Measurements from ENCODE around the gene PHC2.

The PHC2 gene

DNA sequence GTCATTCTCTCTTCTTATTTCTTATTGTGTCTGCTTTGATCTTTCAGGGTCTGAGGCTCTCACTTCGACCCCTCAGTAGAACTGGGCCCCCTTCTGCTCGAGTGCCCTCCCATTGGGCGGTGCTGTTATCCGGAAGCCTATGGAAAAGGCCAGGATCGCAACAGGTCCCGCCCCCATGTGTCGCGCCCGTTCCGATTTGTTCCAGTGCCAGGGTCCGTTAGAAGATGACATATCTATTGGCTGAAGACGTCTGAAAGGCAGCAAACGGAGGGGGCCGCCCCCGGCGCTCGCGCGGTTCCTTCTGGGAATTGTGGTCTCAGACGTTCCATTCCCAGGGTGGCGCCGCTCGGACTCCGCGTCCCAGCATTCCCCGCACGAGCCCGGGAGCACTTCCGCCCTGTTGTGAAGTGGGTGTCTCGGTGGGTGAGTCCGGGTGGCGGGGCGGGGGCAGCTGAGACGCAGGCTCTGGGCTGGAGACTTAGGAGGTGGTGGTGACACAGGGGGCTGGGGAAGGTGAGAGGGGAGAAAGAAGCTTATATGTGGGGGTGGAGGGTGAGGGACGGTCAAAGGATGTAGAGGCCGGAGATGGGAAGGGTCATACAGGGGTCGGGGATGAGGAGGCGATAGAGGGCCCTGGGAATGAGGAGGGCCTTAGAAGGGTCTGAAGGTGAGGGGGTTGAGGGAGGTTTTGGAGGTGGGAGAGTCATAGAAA, 41.5 kb upstream of the PHC2 start, which contains the start of gene ZSCAN20 (continued):
- no peak for TF ChIP-seq ZNF354C (tag by site-specific recombination; IDR thresholded peaks at IDR 0.05; ENCODE audit: borderline replicate concordance, low read depth)
- no peak for TF ChIP-seq ZFP41 (tag by site-specific recombination; IDR thresholded peaks at IDR 0.05; ENCODE audit: borderline replicate concordance)
- TF ChIP-seq RBAK (tag by site-specific recombination; IDR thresholded peaks at IDR 0.05): no peak
- TF ChIP-seq, protein P1, sequence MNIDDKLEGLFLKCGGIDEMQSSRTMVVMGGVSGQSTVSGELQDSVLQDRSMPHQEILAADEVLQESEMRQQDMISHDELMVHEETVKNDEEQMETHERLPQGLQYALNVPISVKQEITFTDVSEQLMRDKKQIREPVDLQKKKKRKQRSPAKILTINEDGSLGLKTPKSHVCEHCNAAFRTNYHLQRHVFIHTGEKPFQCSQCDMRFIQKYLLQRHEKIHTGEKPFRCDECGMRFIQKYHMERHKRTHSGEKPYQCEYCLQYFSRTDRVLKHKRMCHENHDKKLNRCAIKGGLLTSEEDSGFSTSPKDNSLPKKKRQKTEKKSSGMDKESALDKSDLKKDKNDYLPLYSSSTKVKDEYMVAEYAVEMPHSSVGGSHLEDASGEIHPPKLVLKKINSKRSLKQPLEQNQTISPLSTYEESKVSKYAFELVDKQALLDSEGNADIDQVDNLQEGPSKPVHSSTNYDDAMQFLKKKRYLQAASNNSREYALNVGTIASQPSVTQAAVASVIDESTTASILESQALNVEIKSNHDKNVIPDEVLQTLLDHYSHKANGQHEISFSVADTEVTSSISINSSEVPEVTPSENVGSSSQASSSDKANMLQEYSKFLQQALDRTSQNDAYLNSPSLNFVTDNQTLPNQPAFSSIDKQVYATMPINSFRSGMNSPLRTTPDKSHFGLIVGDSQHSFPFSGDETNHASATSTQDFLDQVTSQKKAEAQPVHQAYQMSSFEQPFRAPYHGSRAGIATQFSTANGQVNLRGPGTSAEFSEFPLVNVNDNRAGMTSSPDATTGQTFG (tag by site-specific recombination; IDR thresholded peaks at IDR 0.05; ENCODE audit: borderline replicate concordance): no peak
- TF ChIP-seq ZNF791 (tag by site-specific recombination; IDR thresholded peaks at IDR 0.05): no peak
- TF ChIP-seq, protein P2, sequence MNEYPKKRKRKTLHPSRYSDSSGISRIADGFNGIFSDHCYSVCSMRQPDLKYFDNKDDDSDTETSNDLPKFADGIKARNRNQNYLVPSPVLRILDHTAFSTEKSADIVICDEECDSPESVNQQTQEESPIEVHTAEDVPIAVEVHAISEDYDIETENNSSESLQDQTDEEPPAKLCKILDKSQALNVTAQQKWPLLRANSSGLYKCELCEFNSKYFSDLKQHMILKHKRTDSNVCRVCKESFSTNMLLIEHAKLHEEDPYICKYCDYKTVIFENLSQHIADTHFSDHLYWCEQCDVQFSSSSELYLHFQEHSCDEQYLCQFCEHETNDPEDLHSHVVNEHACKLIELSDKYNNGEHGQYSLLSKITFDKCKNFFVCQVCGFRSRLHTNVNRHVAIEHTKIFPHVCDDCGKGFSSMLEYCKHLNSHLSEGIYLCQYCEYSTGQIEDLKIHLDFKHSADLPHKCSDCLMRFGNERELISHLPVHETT (tag by site-specific recombination; IDR thresholded peaks at IDR 0.05): peak; percentile 47; the same call in 1 of the 2 replicates
- no peak for TF ChIP-seq ZNF138 (tag by site-specific recombination; IDR thresholded peaks at IDR 0.05; ENCODE audit: borderline replicate concordance)
- no peak for TF ChIP-seq ZNF169 (tag by site-specific recombination; IDR thresholded peaks at IDR 0.05)
- no peak for TF ChIP-seq ZNF596 (tag by site-specific recombination; IDR thresholded peaks at IDR 0.05)
- no peak for TF ChIP-seq WT1 (tag by site-specific recombination; IDR thresholded peaks at IDR 0.05)
- no peak for TF ChIP-seq ZNF654 (tag by site-specific recombination; IDR thresholded peaks at IDR 0.05; ENCODE audit: low read depth)
- no peak for TF ChIP-seq ZNF514 (tag by site-specific recombination; IDR thresholded peaks at IDR 0.05)
- peak; percentile 93 for TF ChIP-seq SCRT2 (tag by site-specific recombination; IDR thresholded peaks at IDR 0.05)
- TF ChIP-seq, protein P3, sequence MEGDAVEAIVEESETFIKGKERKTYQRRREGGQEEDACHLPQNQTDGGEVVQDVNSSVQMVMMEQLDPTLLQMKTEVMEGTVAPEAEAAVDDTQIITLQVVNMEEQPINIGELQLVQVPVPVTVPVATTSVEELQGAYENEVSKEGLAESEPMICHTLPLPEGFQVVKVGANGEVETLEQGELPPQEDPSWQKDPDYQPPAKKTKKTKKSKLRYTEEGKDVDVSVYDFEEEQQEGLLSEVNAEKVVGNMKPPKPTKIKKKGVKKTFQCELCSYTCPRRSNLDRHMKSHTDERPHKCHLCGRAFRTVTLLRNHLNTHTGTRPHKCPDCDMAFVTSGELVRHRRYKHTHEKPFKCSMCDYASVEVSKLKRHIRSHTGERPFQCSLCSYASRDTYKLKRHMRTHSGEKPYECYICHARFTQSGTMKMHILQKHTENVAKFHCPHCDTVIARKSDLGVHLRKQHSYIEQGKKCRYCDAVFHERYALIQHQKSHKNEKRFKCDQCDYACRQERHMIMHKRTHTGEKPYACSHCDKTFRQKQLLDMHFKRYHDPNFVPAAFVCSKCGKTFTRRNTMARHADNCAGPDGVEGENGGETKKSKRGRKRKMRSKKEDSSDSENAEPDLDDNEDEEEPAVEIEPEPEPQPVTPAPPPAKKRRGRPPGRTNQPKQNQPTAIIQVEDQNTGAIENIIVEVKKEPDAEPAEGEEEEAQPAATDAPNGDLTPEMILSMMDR (tag by site-specific recombination; IDR thresholded peaks at IDR 0.05): no peak
- TF ChIP-seq SCRT1 (tag by site-specific recombination; IDR thresholded peaks at IDR 0.05; ENCODE audit: borderline replicate concordance): peak; percentile 86
- peak; percentile 35; the same call in 1 of the 2 replicates for TF ChIP-seq KLF1 (tag by site-specific recombination; IDR thresholded peaks at IDR 0.05)
- peak; percentile 39; the same call in 1 of the 2 replicates for TF ChIP-seq ZNF324 (tag by site-specific recombination; IDR thresholded peaks at IDR 0.05)
- TF ChIP-seq, protein P4, sequence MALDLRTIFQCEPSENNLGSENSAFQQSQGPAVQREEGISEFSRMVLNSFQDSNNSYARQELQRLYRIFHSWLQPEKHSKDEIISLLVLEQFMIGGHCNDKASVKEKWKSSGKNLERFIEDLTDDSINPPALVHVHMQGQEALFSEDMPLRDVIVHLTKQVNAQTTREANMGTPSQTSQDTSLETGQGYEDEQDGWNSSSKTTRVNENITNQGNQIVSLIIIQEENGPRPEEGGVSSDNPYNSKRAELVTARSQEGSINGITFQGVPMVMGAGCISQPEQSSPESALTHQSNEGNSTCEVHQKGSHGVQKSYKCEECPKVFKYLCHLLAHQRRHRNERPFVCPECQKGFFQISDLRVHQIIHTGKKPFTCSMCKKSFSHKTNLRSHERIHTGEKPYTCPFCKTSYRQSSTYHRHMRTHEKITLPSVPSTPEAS (tag by site-specific recombination; IDR thresholded peaks at IDR 0.05): peak; percentile 49; the same call in 1 of the 2 replicates
- peak; percentile 97 for TF ChIP-seq GLIS2 (tag by site-specific recombination; IDR thresholded peaks at IDR 0.05)
- no peak for TF ChIP-seq TCF7L2 (IDR thresholded peaks at IDR 0.05; ENCODE audit: borderline replicate concordance, low read depth, low read length)
- no peak for TF ChIP-seq ZNF121 (tag by site-specific recombination; IDR thresholded peaks at IDR 0.05)
- no peak for TF ChIP-seq ZNF292 (tag by site-specific recombination; IDR thresholded peaks at IDR 0.05; ENCODE audit: borderline replicate concordance, low read depth)
- TF ChIP-seq EGR2 (tag by site-specific recombination; IDR thresholded peaks at IDR 0.05; ENCODE audit: low read depth): peak; percentile 97
- no peak; the same call in 1 of the 2 replicates for TF ChIP-seq ZNF768 (tag by site-specific recombination; IDR thresholded peaks at IDR 0.05)
- no peak for TF ChIP-seq ZNF202 (tag by site-specific recombination; IDR thresholded peaks at IDR 0.05; ENCODE audit: borderline replicate concordance)
- TF ChIP-seq ZNF19 (tag by site-specific recombination; IDR thresholded peaks at IDR 0.05; ENCODE audit: low read depth): no peak
- peak; percentile 84 for TF ChIP-seq ZIC2 (tag by site-specific recombination; IDR thresholded peaks at IDR 0.05)
- TF ChIP-seq, protein P5, sequence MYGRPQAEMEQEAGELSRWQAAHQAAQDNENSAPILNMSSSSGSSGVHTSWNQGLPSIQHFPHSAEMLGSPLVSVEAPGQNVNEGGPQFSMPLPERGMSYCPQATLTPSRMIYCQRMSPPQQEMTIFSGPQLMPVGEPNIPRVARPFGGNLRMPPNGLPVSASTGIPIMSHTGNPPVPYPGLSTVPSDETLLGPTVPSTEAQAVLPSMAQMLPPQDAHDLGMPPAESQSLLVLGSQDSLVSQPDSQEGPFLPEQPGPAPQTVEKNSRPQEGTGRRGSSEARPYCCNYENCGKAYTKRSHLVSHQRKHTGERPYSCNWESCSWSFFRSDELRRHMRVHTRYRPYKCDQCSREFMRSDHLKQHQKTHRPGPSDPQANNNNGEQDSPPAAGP (tag by site-specific recombination; IDR thresholded peaks at IDR 0.05): peak; percentile 64
- TF ChIP-seq ZFP37 (tag by site-specific recombination; IDR thresholded peaks at IDR 0.05): peak; percentile 71; the same call in 1 of the 2 replicates
- TF ChIP-seq, protein P6, sequence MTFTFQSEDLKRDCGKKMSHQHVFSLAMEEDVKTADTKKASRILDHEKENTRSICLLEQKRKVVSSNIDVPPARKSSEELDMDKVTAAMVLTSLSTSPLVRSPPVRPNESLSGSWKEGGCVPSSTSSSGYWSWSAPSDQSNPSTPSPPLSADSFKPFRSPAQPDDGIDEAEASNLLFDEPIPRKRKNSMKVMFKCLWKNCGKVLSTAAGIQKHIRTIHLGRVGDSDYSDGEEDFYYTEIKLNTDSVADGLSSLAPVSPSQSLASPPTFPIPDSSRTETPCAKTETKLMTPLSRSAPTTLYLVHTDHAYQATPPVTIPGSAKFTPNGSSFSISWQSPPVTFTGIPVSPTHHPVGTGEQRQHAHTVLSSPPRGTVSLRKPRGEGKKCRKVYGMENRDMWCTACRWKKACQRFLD (tag by site-specific recombination; IDR thresholded peaks at IDR 0.05): no peak
- no peak for TF ChIP-seq ZNF701 (tag by site-specific recombination; IDR thresholded peaks at IDR 0.05)
- TF ChIP-seq ZNF529 (tag by site-specific recombination; IDR thresholded peaks at IDR 0.05; ENCODE audit: insufficient replicate concordance): no peak
